Adrenal gland (tissue), 12 donors: ENCODE results near the gene MMP15. TPM values are rescaled to one million over a fixed set of nuclear protein-coding genes. Genes with fewer than 3 reads are reported as not detected.
"Not testable (repeated sequence)": the region's sequence is repeated elsewhere in the genome, so short reads cannot be mapped to it uniquely, and the experiment has no call there.

Experiments
- DNase-seq, 7 donors: peaks; one replicate each; pipeline ENCODE4 v3.0.0-alpha.2; 2019 to 2020
- H3K27ac ChIP-seq, 5 donors: fragments of 200-600 bp; sonication (generic) in 4 of 5; 1 replicate in 3 of 5; 2 replicates in 2 of 5; pipeline versions ENCODE4 v1.5.1 to v1.8.0; 2016 to 2020; ENCODE audit warnings: mild to moderate bottlenecking in 1 of 5
- H3K27me3 ChIP-seq: fragments of 200-600 bp; 2 replicates; pipeline ENCODE4 v1.8.0; 2021
- H3K36me3 ChIP-seq, 2 donors: fragments of 200-600 bp; replicated peaks in 1 of 2; 1 replicate in 1 of 2; 2 replicates in 1 of 2; pipeline versions ENCODE4 v1.5.1 to v1.8.0; 2018 to 2022
- H3K4me1 ChIP-seq, 2 donors: fragments of 200-600 bp; replicated peaks in 1 of 2; 1 replicate in 1 of 2; 2 replicates in 1 of 2; pipeline versions ENCODE4 v1.5.1 to v1.8.0; 2018 to 2021
- H3K4me3 ChIP-seq, 4 donors: fragments of 200-600 bp; sonication (generic) in 3 of 4; one replicate each; pipeline ENCODE4 v1.5.1; 2016 to 2018
- H3K9me3 ChIP-seq, 3 donors: fragments of 200-600 bp; sonication (generic) in 1 of 3; replicated peaks in 1 of 3; 1 replicate in 2 of 3; 2 replicates in 1 of 3; pipeline versions ENCODE4 v1.5.1 to v1.8.0; 2016 to 2021
- POLR2A ChIP-seq, 2 donors: fragments of 450-650 bp; IDR thresholded peaks; one replicate each; pipeline ENCODE4 v1.6.1; 2017; ENCODE audit warnings: antibody characterized with exemption in 2 of 2, mild to moderate bottlenecking in 2 of 2, moderate library complexity in 1 of 2
- WGBS, 4 donors: extraction: QIAGEN DNeasy Blood & Tissue Kit in 2 of 4; methylation state at CpG; one replicate each; pipeline versions ENCODE4 v1.1.5 to v1.1.7; 2013 to 2017; 5-methylcytosine and 5-hydroxymethylcytosine counted together
- intact Hi-C, 2 donors: fragments of 100-400 bp; cut with DNase I; formaldehyde crosslinking; loops; one replicate each; pipeline versions ENCODE4 v1.14.1 to v1.15.0; 2022 to 2023
- polyA plus RNA-seq, 3 donors: library from polyadenylated mRNA; stranded (reverse); fragments of 200-250 nt in 2 of 3; fragments of 350-450 nt in 1 of 3; fragmentation: Illumina TruSeq in 1 of 3; extraction: RNeasy Lipid Tissue Mini Kit (QIAGEN cat#74804) in 1 of 3; gene quantifications; one replicate each; pipeline ENCODE4 v1.2.3, GENCODE V29; 2013 to 2014
- small RNA-seq, 2 donors: library from RNA; depleted of rRNA; stranded (forward); fragments of <200 nt; gene quantifications; one replicate each; pipeline ENCODE3, GENCODE V24; 2016
- total RNA-seq, 9 donors: library from RNA; depleted of rRNA in 4 of 9; stranded (reverse); fragments of >200 nt in 4 of 9; fragments of 120-200 nt in 1 of 9; fragmentation: NEBNext Ultra II Directional in 1 of 9; extraction: Animal tissue kit (Norgen Biotek cat#: 25700) in 1 of 9; gene quantifications; one replicate each; pipeline versions ENCODE4 v1.1.0 to v1.2.4, GENCODE V29; 2013 to 2023
- TF ChIP-seq, protein P1 (sequence below), 6 experiments: fragments of 450-650 bp in 4 of 6; fragments of 200-600 bp in 2 of 6; sonication (generic) in 1 of 6; IDR thresholded peaks; 1 replicate in 5 of 6; 2 replicates in 1 of 6; pipeline versions ENCODE4 v1.5.1 to v1.8.0; 2016 to 2021; ENCODE audit warnings: antibody characterized with exemption in 6 of 6, mild to moderate bottlenecking in 2 of 6, moderate library complexity in 1 of 6
- donor health status: healthy with polysubstance abuse.
- donor health status: Bipolar disorder and iron deficiency.
- donor health status: DM: yes; HTN: yes; CAD: no.
- donor health status: DM: no; HTN: no; CAD: no.
- donor health status: DM: no; HTN: no; CAD: no.
- donor health status: DM: yes; HTN: yes; CAD: no.

The MMP15 gene
- total and polyA plus RNA-seq, 12 donors: 2.5 to 11.4 (median 7.2) TPM

GRCh38 chr16:58094026-58094425, 68.5 kb downstream of the MMP15 start:
- no peak overlapping the region for H3K4me3 ChIP-seq
- H3K9me3 ChIP-seq: no peaks in the 10 kb centered on the region
- 68 to 87% (median 75%) methylated on average over 4 to 5 of the region's 5 CpGs for WGBS, 4 donors
- H3K27ac ChIP-seq: no peak overlapping the region
- DNase-seq: no peak
- no peaks in the 10 kb centered on the region for H3K27me3 ChIP-seq
- no peaks in the 10 kb centered on the region for H3K36me3 ChIP-seq
- no peak for TF ChIP-seq POLR2A (IDR thresholded peaks at IDR 0.05)
- TF ChIP-seq, protein P1, sequence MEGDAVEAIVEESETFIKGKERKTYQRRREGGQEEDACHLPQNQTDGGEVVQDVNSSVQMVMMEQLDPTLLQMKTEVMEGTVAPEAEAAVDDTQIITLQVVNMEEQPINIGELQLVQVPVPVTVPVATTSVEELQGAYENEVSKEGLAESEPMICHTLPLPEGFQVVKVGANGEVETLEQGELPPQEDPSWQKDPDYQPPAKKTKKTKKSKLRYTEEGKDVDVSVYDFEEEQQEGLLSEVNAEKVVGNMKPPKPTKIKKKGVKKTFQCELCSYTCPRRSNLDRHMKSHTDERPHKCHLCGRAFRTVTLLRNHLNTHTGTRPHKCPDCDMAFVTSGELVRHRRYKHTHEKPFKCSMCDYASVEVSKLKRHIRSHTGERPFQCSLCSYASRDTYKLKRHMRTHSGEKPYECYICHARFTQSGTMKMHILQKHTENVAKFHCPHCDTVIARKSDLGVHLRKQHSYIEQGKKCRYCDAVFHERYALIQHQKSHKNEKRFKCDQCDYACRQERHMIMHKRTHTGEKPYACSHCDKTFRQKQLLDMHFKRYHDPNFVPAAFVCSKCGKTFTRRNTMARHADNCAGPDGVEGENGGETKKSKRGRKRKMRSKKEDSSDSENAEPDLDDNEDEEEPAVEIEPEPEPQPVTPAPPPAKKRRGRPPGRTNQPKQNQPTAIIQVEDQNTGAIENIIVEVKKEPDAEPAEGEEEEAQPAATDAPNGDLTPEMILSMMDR (IDR thresholded peaks at IDR 0.05): no peak
- H3K4me1 ChIP-seq: no peaks in the 10 kb centered on the region
- intact Hi-C loops: no loop called here

GRCh38 chr16:58094791-58095574, 69.4 kb downstream of the MMP15 start:
- intact Hi-C loops: no loop called here

GRCh38 chr16:58095575-58095960, 70.0 kb downstream of the MMP15 start:
- 61 to 79% (median 73%) methylated on average over 4 to 6 of the region's 6 CpGs for WGBS, 4 donors
- H3K27me3 ChIP-seq, intact Hi-C loops, H3K4me3 ChIP-seq, H3K36me3 ChIP-seq, H3K27ac ChIP-seq, H3K4me1 ChIP-seq, H3K9me3 ChIP-seq, DNase-seq: not testable (repeated sequence)

More at GRCh38 chr16:58094791-58095574, 69.4 kb downstream of the MMP15 start:
- WGBS, 4 donors: 71 to 79% (median 76%) methylated on average over 7 to 15 of the region's 15 CpGs
- H3K27me3 ChIP-seq: no peaks in the 10 kb centered on the region
- H3K36me3 ChIP-seq: no peaks in the 10 kb centered on the region
- TF ChIP-seq, protein P1 (IDR thresholded peaks at IDR 0.05): no peak
- TF ChIP-seq POLR2A (IDR thresholded peaks at IDR 0.05): no peak
- no peaks in the 10 kb centered on the region for H3K4me1 ChIP-seq
- H3K9me3 ChIP-seq: no peaks in the 10 kb centered on the region
- DNase-seq: peak in 2 of 7 donors; percentile 12 to 25
- H3K4me3 ChIP-seq: no peak overlapping the region
- H3K27ac ChIP-seq: no peak overlapping the region

- TF ChIP-seq, protein P1 (IDR thresholded peaks at IDR 0.05): no peak
- TF ChIP-seq POLR2A (IDR thresholded peaks at IDR 0.05): no peak
- 42 to 66% (median 55%) methylated on average over 1 to 2 of the region's 2 CpGs for WGBS, 4 donors
- DNase-seq: no peak
- Histone ChIP-seq H3K36me3 (no peaks in the 10 kb centered on the region), H3K4me1 (no peaks in the 10 kb centered on the region), H3K9me3 (no peaks in the 10 kb centered on the region), H3K27me3 (no peaks in the 10 kb centered on the region), H3K4me3 (no peak overlapping the region), H3K27ac (no peak overlapping the region)
- intact Hi-C loops: no loop called here
Observed at GRCh38 chr16:58096249-58096648, 70.7 kb downstream of the MMP15 start.

Small RNAs within 50 kb of the gene (small RNA-seq; reads per million reads assigned to genes)
- gene RF00019: 0 reads per million in 2 donors

Other genes starting within 250 kb of the MMP15 start
- gene KIFC3, start 223.3 kb upstream of the MMP15 start, total RNA-seq: 100 to 1,000 TPM in 1 of 9 donors, 10 to 100 TPM in 8; 17.2 to 100 (median 59.4) TPM
- 100 to 1,000 TPM in 1 of 3 donors, 10 to 100 TPM in 2; 15.5 to 130 (median 71.7) TPM for gene KIFC3, start 223.3 kb upstream of the MMP15 start, polyA plus RNA-seq
- gene CNGB1, start 54.6 kb upstream of the MMP15 start, total RNA-seq: 1 to 10 TPM in 3 of 9 donors, under 1 TPM in 1, not detected in 5; 0.84 to 2.4 (median 1.8) TPM
- gene CNGB1, start 54.6 kb upstream of the MMP15 start, polyA plus RNA-seq: 1 to 10 TPM in 1 of 3 donors, under 1 TPM in 2; 0.67 to 1.9 (median 0.99) TPM
- gene ZNF319, start 25.1 kb upstream of the MMP15 start, total RNA-seq: 10 to 100 TPM in 6 of 9 donors, 1 to 10 TPM in 3; 2.3 to 17.9 (median 10.5) TPM
- 1 to 10 TPM; 3.2 to 5.0 (median 3.3) TPM for gene ZNF319, start 25.1 kb upstream of the MMP15 start, polyA plus RNA-seq
- 100 to 1,000 TPM in 1 of 9 donors, 10 to 100 TPM in 8; 38.7 to 273 (median 54.3) TPM for gene USB1, start 24.3 kb upstream of the MMP15 start, total RNA-seq
- gene USB1, start 24.3 kb upstream of the MMP15 start, polyA plus RNA-seq: 10 to 100 TPM; 26.9 to 38.6 (median 37.2) TPM
- gene CFAP20, start 103.6 kb downstream of the MMP15 start, total RNA-seq: 10 to 100 TPM; 18.6 to 73.3 (median 38.8) TPM
- gene CFAP20, start 103.6 kb downstream of the MMP15 start, polyA plus RNA-seq: 10 to 100 TPM; 17.1 to 62.5 (median 18.4) TPM
- 10 to 100 TPM; 18.0 to 76.3 (median 41.1) TPM for gene CSNK2A2, start 172.4 kb downstream of the MMP15 start, total RNA-seq
- gene CSNK2A2, start 172.4 kb downstream of the MMP15 start, polyA plus RNA-seq: 10 to 100 TPM; 29.3 to 44.1 (median 34.3) TPM